ENCODE measurements around the gene ZNF638. TPM values are rescaled to one million over a fixed set of nuclear protein-coding genes. Genes with fewer than 3 reads are reported as not detected.

ZNF638 gene
- total and polyA plus RNA-seq, 2 donors (not counting 3 experiments of a cell fraction or from before 2014, with no cell fraction given) = 36.4 to 111 TPM

GRCh38 chr2:71298914-71299313 is 32.7 kb upstream of the ZNF638 start:
- no peak overlapping the region for H3K27ac ChIP-seq (ENCODE audit: insufficient read depth, low read depth, low read length)
- DNase-seq (ENCODE audit: low read depth, low spot score) (no peak), FAIRE-seq (no peak)
- no peak overlapping the region for H3K4me2 ChIP-seq (ENCODE audit: insufficient read depth, low read length)
- no peaks in the 10 kb centered on the region for H4K20me1 ChIP-seq (replicated peaks; ENCODE audit: control insufficient read depth, extremely low read depth, insufficient read depth, low read length)
- intact Hi-C loops (cut with micrococcal nuclease) (loop anchor here (1.0 to 5.0 kb wide), 4 partner anchors 32 to 498 kb away; partner anchors contain the start of gene ZNF638), dilution Hi-C loops (cut with MboI; ENCODE audit: extremely low pct_ligation_motif_present, low sequenced_read_pairs) (no loop called here)
- BruUV-seq (replicated peaks) = no TSS peak
- no peak overlapping the region for H2AFZ ChIP-seq (ENCODE audit: low read depth, low read length)
- H3K9me3 ChIP-seq (replicated peaks; ENCODE audit: control insufficient read depth, insufficient read depth, low read length) = no peaks in the 10 kb centered on the region
- H3K4me1 ChIP-seq (ENCODE audit: control insufficient read depth, extremely low read depth, insufficient read depth, low read length) = no peaks in the 10 kb centered on the region
- H3K9me1 ChIP-seq (replicated peaks; ENCODE audit: control insufficient read depth, extremely low read depth, insufficient read depth, low read length) = no peaks in the 10 kb centered on the region
- H3K79me2 ChIP-seq (ENCODE audit: control insufficient read depth, insufficient read depth, low read length) = no peaks in the 10 kb centered on the region
- H3K4me3 ChIP-seq (replicated peaks in 1 of 3; ENCODE audit: insufficient read depth in 1 of 3, low read depth in 1 of 3, low read length in 3 of 3) = no peak overlapping the region
- CTCF ChIA-PET = interaction anchor here (0.9 to 2.9 kb wide), 50 partner anchors 9 to 853 kb away, joined by 3 to 219 read pairs (median 8); partner anchors contain the start of genes DYSF, PAIP2B and ZNF638
- H3K27me3 ChIP-seq (ENCODE audit: control insufficient read depth in 2 of 2, insufficient read depth in 2 of 2, low read length in 2 of 2) = no peaks in the 10 kb centered on the region
- no peaks in the 10 kb centered on the region for H3K36me3 ChIP-seq (ENCODE audit: control insufficient read depth in 2 of 2, extremely low read depth in 1 of 2, insufficient read depth in 2 of 2, low read length in 2 of 2)
- TF ChIP-seq, protein P1, sequence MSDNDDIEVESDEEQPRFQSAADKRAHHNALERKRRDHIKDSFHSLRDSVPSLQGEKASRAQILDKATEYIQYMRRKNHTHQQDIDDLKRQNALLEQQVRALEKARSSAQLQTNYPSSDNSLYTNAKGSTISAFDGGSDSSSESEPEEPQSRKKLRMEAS (IDR thresholded peaks at IDR 0.05; ENCODE audit: insufficient read depth, insufficient read length) = no peak
- TF ChIP-seq POLR2A (IDR thresholded peaks at IDR 0.05; ENCODE audit: low read depth, low read length) = no peak
- no peak for TF ChIP-seq POLR2AphosphoS5 (IDR thresholded peaks at IDR 0.05; ENCODE audit: insufficient read depth, low read depth, low read length)
- TF ChIP-seq, protein P2, sequence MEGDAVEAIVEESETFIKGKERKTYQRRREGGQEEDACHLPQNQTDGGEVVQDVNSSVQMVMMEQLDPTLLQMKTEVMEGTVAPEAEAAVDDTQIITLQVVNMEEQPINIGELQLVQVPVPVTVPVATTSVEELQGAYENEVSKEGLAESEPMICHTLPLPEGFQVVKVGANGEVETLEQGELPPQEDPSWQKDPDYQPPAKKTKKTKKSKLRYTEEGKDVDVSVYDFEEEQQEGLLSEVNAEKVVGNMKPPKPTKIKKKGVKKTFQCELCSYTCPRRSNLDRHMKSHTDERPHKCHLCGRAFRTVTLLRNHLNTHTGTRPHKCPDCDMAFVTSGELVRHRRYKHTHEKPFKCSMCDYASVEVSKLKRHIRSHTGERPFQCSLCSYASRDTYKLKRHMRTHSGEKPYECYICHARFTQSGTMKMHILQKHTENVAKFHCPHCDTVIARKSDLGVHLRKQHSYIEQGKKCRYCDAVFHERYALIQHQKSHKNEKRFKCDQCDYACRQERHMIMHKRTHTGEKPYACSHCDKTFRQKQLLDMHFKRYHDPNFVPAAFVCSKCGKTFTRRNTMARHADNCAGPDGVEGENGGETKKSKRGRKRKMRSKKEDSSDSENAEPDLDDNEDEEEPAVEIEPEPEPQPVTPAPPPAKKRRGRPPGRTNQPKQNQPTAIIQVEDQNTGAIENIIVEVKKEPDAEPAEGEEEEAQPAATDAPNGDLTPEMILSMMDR (IDR thresholded peaks at IDR 0.05; ENCODE audit: extremely low read depth in 1 of 2, insufficient read depth in 1 of 2, low read depth in 1 of 2, low read length in 2 of 2) = no peak
- TF ChIP-seq FOS (IDR thresholded peaks at IDR 0.05; ENCODE audit: borderline replicate concordance, insufficient read depth, low read length) = no peak
- TF ChIP-seq JUN (IDR thresholded peaks at IDR 0.05; ENCODE audit: borderline replicate concordance, insufficient read depth, insufficient read length, low read depth) = no peak
- no peak for TF ChIP-seq EZH2 (IDR thresholded peaks at IDR 0.05; ENCODE audit: borderline replicate concordance, low read depth, low read length, severe bottlenecking)
- no peak for TF ChIP-seq MYC (IDR thresholded peaks at IDR 0.05; ENCODE audit: low read depth, low read length)
- TF ChIP-seq GATA2 (IDR thresholded peaks at IDR 0.05; ENCODE audit: insufficient read depth, insufficient read length, low read depth, low read length) = no peak
- POLR2A ChIA-PET = interaction anchor here (1.3 to 1.7 kb wide), 2 partner anchors 33 to 211 kb away, joined by 3 to 7 read pairs; partner anchors contain the start of gene ZNF638
- no peak overlapping the region for H3K9ac ChIP-seq (replicated peaks; ENCODE audit: extremely low read depth, insufficient read depth, low read length)

All from endothelial cell of umbilical vein (primary cell).